Esophagus mucosa (tissue), 1 donor: ENCODE data around the gene SMYD4. TPM values are rescaled to one million over a fixed set of nuclear protein-coding genes. Genes with fewer than 3 reads are reported as not detected.

Experiments
- ATAC-seq: fragments of 200-7000 bp; cut with Tn5 transposase; one replicate; pipeline ENCODE4 v1.9.1; 2020
- total RNA-seq: library from RNA; stranded (reverse); gene quantifications from one replicate; pipeline ENCODE4 v1.2.4, GENCODE V29; 2023
- donor health status: DM: yes; HTN: yes; CAD: no.

Gene SMYD4
- total RNA-seq, 1 donor from 2014 or later = 5.7 TPM

DNA sequence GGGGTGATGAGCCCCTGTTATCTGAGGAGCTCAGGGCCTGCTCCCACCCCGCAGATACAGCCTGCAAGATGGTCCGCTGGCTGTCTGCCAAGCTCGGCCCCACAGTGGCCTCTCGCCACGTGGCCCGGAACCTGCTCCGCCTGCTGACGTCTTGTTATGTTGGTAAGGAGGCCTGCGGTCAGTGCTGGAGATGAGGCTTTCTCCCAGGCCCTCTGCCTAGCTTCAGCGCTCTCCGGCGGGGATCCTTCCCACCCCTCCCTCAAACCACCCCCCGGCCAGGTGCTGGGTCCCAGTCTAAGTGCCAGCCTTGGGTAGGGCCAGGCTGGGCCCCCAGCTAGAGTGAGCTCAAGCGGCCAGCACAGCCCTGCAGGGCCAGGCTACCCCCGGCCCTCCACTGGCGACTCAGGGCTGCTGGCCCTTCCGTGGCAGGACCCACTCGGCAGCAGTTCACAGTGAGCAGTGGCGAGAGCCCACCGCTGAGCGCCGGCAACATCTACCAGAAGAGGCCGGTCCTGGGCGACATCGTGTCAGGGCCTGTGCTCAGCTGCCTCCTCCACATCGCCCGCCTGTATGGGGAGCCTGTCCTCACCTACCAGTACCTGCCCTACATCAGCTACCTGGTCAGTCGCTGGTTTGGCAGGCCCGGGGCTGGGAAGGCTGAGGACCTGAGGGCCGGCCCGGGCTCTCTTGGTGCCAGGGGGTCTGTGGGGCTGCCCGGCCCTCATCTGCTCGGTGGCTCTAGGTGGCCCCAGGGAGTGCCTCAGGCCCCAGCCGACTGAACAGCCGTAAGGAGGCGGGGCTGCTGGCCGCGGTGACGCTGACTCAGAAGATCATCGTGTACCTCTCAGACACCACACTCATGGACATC, 99.1 kb downstream of the SMYD4 start:
- ATAC-seq = peak; percentile 68

DNA sequence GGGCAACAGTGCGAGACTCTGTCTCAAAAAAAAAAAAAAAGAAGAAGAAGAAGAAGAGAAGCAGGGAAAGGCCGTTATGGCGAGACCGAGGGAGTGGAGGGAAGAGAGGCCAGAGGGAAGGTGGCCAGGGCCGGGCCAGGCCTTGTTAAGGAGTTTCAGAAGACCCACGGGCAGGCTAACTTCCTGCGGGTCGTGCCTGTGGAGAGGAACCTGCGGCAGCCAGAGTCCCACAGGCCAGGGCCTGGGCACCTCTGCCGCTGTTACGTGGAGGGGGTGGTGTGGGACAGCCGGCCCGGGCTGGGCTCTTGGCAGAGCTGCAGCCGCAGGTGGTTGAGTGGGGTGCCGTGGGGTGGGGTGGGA, 99.8 kb downstream of the SMYD4 start:
- ATAC-seq = no peak

Other genes with a start within 250 kb of the SMYD4 start
- 3.6 TPM for gene SLC43A2, start 201.1 kb downstream of the SMYD4 start, total RNA-seq
- 2.3 TPM for gene SCARF1, start 184.2 kb downstream of the SMYD4 start, total RNA-seq
- gene RILP, start 180.0 kb downstream of the SMYD4 start, total RNA-seq = 5.3 TPM
- gene PRPF8, start 145.0 kb downstream of the SMYD4 start, total RNA-seq = 171 TPM
- gene TLCD2, start 119.5 kb downstream of the SMYD4 start, total RNA-seq = 10.9 TPM
- 10.2 TPM for gene WDR81, start 105.2 kb downstream of the SMYD4 start, total RNA-seq
- gene SERPINF2, start 87.0 kb downstream of the SMYD4 start, total RNA-seq = 2.7 TPM
- gene SERPINF1, start 67.8 kb downstream of the SMYD4 start, total RNA-seq = 28.4 TPM
- gene RPA1, start 103 bp upstream of the SMYD4 start, total RNA-seq = 87.5 TPM
- 1.2 TPM for gene RTN4RL1, start 195.4 kb upstream of the SMYD4 start, total RNA-seq
- 29.1 TPM for gene DPH1, start 200.3 kb upstream of the SMYD4 start, total RNA-seq
- 32.3 TPM for gene OVCA2, start 212.1 kb upstream of the SMYD4 start, total RNA-seq
- gene HIC1, start 225.2 kb upstream of the SMYD4 start, total RNA-seq = 2.3 TPM